WTC11 (cell line): ENCODE data around the gene RPL26. TPM values are rescaled to one million over a fixed set of nuclear protein-coding genes. Genes with fewer than 3 reads are reported as not detected.

ENCODE experiments used
- CBFB ChIP-seq: sonication (generic); formaldehyde crosslinking; IDR thresholded peaks from 2 replicates; pipeline ENCODE4 v1.8.1; 2022; ENCODE audit warnings: mild to moderate bottlenecking, low read depth, missing genetic modification reagents
- CREB1 ChIP-seq: sonication (generic); formaldehyde crosslinking; IDR thresholded peaks from 2 replicates; pipeline ENCODE4 v1.8.0; 2023; ENCODE audit warnings: mild to moderate bottlenecking, missing genetic modification reagents
- FOXJ3 ChIP-seq: sonication (generic); formaldehyde crosslinking; IDR thresholded peaks from 2 replicates; pipeline ENCODE4 v1.9.0; 2021; ENCODE audit warnings: missing genetic modification reagents, mild to moderate bottlenecking, borderline replicate concordance
- FOXP1 ChIP-seq: sonication (generic); formaldehyde crosslinking; IDR thresholded peaks from 2 replicates; pipeline ENCODE4 v1.8.0; 2022; ENCODE audit warnings: missing genetic modification reagents, mild to moderate bottlenecking, moderate library complexity, borderline replicate concordance
- GTF2I ChIP-seq: fragments of 250-450 bp; sonication (Bioruptor Pico); conservative IDR thresholded peaks from 2 replicates; pipeline ENCODE4 v1.4.0; 2021; ENCODE audit warnings: mild to moderate bottlenecking
- HMGA2 ChIP-seq: fragments of 250-450 bp; sonication (Bioruptor Pico); IDR thresholded peaks from 2 replicates; pipeline ENCODE4 v1.4.0; 2021; ENCODE audit warnings: mild to moderate bottlenecking, moderate library complexity
- JAZF1 ChIP-seq: fragments of 250-450 bp; sonication (Bioruptor Pico); IDR thresholded peaks from 2 replicates; pipeline ENCODE4 v1.9.0; 2021; ENCODE audit warnings: moderate library complexity, mild to moderate bottlenecking, inconsistent platforms
- NFYB ChIP-seq: sonication (generic); formaldehyde crosslinking; conservative IDR thresholded peaks from 2 replicates; pipeline ENCODE4 v1.8.0; 2022; ENCODE audit warnings: low read depth, missing genetic modification reagents
- SMAD3 ChIP-seq: sonication (generic); formaldehyde crosslinking; IDR thresholded peaks from 2 replicates; pipeline ENCODE4 v1.8.0; 2022; ENCODE audit warnings: missing genetic modification reagents, mild to moderate bottlenecking, borderline replicate concordance
- TEAD1 ChIP-seq: sonication (generic); formaldehyde crosslinking; IDR thresholded peaks from 2 replicates; pipeline ENCODE4 v1.8.0; 2022; ENCODE audit warnings: mild to moderate bottlenecking, missing genetic modification reagents
- ZNF121 ChIP-seq: sonication (generic); formaldehyde crosslinking; IDR thresholded peaks from 2 replicates; pipeline ENCODE4 v1.8.0; 2023; ENCODE audit warnings: missing genetic modification reagents
- ZNF138 ChIP-seq: sonication (generic); formaldehyde crosslinking; conservative IDR thresholded peaks from 2 replicates; pipeline ENCODE4 v1.8.1; 2022; ENCODE audit warnings: mild to moderate bottlenecking, moderate library complexity, missing genetic modification reagents
- ZNF671 ChIP-seq: fragments of 250-450 bp; sonication (Bioruptor Pico); IDR thresholded peaks from 2 replicates; pipeline ENCODE4 v1.8.0; 2021; ENCODE audit warnings: mild to moderate bottlenecking
- total RNA-seq: library from RNA; stranded (reverse); gene quantifications from 3 replicates; pipeline ENCODE4 v1.2.3, GENCODE V29; 2021
- TF ChIP-seq, protein P1 (sequence below): sonication (generic); formaldehyde crosslinking; IDR thresholded peaks from 2 replicates; pipeline ENCODE4 v1.8.0; 2022; ENCODE audit warnings: missing genetic modification reagents
- TF ChIP-seq, protein P2 (sequence below): sonication (generic); formaldehyde crosslinking; conservative IDR thresholded peaks from 2 replicates; pipeline ENCODE4 v1.8.1; 2023; ENCODE audit warnings: mild to moderate bottlenecking, low read depth, missing genetic modification reagents, moderate library complexity
- TF ChIP-seq, protein P3 (sequence below): sonication (generic); formaldehyde crosslinking; IDR thresholded peaks from 2 replicates; pipeline ENCODE4 v1.8.0; 2023; ENCODE audit warnings: mild to moderate bottlenecking, missing genetic modification reagents
- TF ChIP-seq, protein P4 (sequence below): sonication (generic); formaldehyde crosslinking; IDR thresholded peaks from 2 replicates; pipeline ENCODE4 v1.8.1; 2022; ENCODE audit warnings: mild to moderate bottlenecking, missing genetic modification reagents, moderate library complexity, borderline replicate concordance
- TF ChIP-seq, protein P5 (sequence below): fragments of 250-450 bp; sonication (Bioruptor Pico); IDR thresholded peaks from 2 replicates; pipeline ENCODE4 v1.9.0; 2021; ENCODE audit warnings: mild to moderate bottlenecking, borderline replicate concordance
- TF ChIP-seq, protein P6 (sequence below): sonication (generic); formaldehyde crosslinking; conservative IDR thresholded peaks from 2 replicates; pipeline ENCODE4 v1.8.1; 2022; ENCODE audit warnings: mild to moderate bottlenecking, missing genetic modification reagents
- TF ChIP-seq, protein P7 (sequence below): sonication (generic); formaldehyde crosslinking; IDR thresholded peaks from 2 replicates; pipeline ENCODE4 v1.8.1; 2023; ENCODE audit warnings: mild to moderate bottlenecking, missing genetic modification reagents

RPL26 gene
- total RNA-seq, 1 experiment from 2014 or later, result 1,825 TPM

GRCh38 chr17:8383143-8383822 is at the start of gene RPL26 (continued):
- TF ChIP-seq, protein P1, sequence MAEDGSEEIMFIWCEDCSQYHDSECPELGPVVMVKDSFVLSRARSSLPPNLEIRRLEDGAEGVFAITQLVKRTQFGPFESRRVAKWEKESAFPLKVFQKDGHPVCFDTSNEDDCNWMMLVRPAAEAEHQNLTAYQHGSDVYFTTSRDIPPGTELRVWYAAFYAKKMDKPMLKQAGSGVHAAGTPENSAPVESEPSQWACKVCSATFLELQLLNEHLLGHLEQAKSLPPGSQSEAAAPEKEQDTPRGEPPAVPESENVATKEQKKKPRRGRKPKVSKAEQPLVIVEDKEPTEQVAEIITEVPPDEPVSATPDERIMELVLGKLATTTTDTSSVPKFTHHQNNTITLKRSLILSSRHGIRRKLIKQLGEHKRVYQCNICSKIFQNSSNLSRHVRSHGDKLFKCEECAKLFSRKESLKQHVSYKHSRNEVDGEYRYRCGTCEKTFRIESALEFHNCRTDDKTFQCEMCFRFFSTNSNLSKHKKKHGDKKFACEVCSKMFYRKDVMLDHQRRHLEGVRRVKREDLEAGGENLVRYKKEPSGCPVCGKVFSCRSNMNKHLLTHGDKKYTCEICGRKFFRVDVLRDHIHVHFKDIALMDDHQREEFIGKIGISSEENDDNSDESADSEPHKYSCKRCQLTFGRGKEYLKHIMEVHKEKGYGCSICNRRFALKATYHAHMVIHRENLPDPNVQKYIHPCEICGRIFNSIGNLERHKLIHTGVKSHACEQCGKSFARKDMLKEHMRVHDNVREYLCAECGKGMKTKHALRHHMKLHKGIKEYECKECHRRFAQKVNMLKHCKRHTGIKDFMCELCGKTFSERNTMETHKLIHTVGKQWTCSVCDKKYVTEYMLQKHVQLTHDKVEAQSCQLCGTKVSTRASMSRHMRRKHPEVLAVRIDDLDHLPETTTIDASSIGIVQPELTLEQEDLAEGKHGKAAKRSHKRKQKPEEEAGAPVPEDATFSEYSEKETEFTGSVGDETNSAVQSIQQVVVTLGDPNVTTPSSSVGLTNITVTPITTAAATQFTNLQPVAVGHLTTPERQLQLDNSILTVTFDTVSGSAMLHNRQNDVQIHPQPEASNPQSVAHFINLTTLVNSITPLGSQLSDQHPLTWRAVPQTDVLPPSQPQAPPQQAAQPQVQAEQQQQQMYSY (CRISPR knock-in tag), result no peak
- TF ChIP-seq CREB1 (CRISPR knock-in tag), result no peak
- TF ChIP-seq FOXJ3 (CRISPR knock-in tag), result no peak
- no peak for TF ChIP-seq JAZF1 (CRISPR knock-in tag)
- TF ChIP-seq FOXP1, result peak; percentile 58
- TF ChIP-seq, protein P2, sequence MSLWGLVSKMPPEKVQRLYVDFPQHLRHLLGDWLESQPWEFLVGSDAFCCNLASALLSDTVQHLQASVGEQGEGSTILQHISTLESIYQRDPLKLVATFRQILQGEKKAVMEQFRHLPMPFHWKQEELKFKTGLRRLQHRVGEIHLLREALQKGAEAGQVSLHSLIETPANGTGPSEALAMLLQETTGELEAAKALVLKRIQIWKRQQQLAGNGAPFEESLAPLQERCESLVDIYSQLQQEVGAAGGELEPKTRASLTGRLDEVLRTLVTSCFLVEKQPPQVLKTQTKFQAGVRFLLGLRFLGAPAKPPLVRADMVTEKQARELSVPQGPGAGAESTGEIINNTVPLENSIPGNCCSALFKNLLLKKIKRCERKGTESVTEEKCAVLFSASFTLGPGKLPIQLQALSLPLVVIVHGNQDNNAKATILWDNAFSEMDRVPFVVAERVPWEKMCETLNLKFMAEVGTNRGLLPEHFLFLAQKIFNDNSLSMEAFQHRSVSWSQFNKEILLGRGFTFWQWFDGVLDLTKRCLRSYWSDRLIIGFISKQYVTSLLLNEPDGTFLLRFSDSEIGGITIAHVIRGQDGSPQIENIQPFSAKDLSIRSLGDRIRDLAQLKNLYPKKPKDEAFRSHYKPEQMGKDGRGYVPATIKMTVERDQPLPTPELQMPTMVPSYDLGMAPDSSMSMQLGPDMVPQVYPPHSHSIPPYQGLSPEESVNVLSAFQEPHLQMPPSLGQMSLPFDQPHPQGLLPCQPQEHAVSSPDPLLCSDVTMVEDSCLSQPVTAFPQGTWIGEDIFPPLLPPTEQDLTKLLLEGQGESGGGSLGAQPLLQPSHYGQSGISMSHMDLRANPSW, result 0 out of 2 replicates have a peak, but pooled peaks have one; percentile 38
- TF ChIP-seq, protein P3, sequence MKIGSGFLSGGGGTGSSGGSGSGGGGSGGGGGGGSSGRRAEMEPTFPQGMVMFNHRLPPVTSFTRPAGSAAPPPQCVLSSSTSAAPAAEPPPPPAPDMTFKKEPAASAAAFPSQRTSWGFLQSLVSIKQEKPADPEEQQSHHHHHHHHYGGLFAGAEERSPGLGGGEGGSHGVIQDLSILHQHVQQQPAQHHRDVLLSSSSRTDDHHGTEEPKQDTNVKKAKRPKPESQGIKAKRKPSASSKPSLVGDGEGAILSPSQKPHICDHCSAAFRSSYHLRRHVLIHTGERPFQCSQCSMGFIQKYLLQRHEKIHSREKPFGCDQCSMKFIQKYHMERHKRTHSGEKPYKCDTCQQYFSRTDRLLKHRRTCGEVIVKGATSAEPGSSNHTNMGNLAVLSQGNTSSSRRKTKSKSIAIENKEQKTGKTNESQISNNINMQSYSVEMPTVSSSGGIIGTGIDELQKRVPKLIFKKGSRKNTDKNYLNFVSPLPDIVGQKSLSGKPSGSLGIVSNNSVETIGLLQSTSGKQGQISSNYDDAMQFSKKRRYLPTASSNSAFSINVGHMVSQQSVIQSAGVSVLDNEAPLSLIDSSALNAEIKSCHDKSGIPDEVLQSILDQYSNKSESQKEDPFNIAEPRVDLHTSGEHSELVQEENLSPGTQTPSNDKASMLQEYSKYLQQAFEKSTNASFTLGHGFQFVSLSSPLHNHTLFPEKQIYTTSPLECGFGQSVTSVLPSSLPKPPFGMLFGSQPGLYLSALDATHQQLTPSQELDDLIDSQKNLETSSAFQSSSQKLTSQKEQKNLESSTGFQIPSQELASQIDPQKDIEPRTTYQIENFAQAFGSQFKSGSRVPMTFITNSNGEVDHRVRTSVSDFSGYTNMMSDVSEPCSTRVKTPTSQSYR (CRISPR knock-in tag), result no peak
- TF ChIP-seq, protein P4, sequence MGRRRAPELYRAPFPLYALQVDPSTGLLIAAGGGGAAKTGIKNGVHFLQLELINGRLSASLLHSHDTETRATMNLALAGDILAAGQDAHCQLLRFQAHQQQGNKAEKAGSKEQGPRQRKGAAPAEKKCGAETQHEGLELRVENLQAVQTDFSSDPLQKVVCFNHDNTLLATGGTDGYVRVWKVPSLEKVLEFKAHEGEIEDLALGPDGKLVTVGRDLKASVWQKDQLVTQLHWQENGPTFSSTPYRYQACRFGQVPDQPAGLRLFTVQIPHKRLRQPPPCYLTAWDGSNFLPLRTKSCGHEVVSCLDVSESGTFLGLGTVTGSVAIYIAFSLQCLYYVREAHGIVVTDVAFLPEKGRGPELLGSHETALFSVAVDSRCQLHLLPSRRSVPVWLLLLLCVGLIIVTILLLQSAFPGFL (CRISPR knock-in tag), result 0 out of 2 replicates have a peak, but pooled peaks have one; percentile 75
- TF ChIP-seq, protein P5, sequence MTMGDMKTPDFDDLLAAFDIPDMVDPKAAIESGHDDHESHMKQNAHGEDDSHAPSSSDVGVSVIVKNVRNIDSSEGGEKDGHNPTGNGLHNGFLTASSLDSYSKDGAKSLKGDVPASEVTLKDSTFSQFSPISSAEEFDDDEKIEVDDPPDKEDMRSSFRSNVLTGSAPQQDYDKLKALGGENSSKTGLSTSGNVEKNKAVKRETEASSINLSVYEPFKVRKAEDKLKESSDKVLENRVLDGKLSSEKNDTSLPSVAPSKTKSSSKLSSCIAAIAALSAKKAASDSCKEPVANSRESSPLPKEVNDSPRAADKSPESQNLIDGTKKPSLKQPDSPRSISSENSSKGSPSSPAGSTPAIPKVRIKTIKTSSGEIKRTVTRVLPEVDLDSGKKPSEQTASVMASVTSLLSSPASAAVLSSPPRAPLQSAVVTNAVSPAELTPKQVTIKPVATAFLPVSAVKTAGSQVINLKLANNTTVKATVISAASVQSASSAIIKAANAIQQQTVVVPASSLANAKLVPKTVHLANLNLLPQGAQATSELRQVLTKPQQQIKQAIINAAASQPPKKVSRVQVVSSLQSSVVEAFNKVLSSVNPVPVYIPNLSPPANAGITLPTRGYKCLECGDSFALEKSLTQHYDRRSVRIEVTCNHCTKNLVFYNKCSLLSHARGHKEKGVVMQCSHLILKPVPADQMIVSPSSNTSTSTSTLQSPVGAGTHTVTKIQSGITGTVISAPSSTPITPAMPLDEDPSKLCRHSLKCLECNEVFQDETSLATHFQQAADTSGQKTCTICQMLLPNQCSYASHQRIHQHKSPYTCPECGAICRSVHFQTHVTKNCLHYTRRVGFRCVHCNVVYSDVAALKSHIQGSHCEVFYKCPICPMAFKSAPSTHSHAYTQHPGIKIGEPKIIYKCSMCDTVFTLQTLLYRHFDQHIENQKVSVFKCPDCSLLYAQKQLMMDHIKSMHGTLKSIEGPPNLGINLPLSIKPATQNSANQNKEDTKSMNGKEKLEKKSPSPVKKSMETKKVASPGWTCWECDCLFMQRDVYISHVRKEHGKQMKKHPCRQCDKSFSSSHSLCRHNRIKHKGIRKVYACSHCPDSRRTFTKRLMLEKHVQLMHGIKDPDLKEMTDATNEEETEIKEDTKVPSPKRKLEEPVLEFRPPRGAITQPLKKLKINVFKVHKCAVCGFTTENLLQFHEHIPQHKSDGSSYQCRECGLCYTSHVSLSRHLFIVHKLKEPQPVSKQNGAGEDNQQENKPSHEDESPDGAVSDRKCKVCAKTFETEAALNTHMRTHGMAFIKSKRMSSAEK (CRISPR knock-in tag), result no peak
- no peak for TF ChIP-seq GTF2I (CRISPR knock-in tag)
- 0 out of 2 replicates have a peak, but pooled peaks have one; percentile 26 for TF ChIP-seq NFYB (CRISPR knock-in tag)
- no peak for TF ChIP-seq ZNF671 (CRISPR knock-in tag)
- TF ChIP-seq, protein P6, sequence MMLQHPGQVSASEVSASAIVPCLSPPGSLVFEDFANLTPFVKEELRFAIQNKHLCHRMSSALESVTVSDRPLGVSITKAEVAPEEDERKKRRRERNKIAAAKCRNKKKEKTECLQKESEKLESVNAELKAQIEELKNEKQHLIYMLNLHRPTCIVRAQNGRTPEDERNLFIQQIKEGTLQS (CRISPR knock-in tag), result no peak
- peak; percentile 45; the same call in 1 of the 2 replicates for TF ChIP-seq CBFB
- TF ChIP-seq ZNF121 (CRISPR knock-in tag), result no peak
- TF ChIP-seq TEAD1 (CRISPR knock-in tag), result no peak
- TF ChIP-seq SMAD3 (CRISPR knock-in tag), result no peak
- TF ChIP-seq HMGA2 (CRISPR knock-in tag), result peak; percentile 5; the same call in 1 of the 2 replicates
- peak; percentile 63; the same call in 1 of the 2 replicates for TF ChIP-seq ZNF138 (CRISPR knock-in tag)
- TF ChIP-seq, protein P7, sequence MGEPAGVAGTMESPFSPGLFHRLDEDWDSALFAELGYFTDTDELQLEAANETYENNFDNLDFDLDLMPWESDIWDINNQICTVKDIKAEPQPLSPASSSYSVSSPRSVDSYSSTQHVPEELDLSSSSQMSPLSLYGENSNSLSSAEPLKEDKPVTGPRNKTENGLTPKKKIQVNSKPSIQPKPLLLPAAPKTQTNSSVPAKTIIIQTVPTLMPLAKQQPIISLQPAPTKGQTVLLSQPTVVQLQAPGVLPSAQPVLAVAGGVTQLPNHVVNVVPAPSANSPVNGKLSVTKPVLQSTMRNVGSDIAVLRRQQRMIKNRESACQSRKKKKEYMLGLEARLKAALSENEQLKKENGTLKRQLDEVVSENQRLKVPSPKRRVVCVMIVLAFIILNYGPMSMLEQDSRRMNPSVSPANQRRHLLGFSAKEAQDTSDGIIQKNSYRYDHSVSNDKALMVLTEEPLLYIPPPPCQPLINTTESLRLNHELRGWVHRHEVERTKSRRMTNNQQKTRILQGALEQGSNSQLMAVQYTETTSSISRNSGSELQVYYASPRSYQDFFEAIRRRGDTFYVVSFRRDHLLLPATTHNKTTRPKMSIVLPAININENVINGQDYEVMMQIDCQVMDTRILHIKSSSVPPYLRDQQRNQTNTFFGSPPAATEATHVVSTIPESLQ (CRISPR knock-in tag), result no peak
